Measurements from ENCODE around the gene PFDN6.

DNA sequence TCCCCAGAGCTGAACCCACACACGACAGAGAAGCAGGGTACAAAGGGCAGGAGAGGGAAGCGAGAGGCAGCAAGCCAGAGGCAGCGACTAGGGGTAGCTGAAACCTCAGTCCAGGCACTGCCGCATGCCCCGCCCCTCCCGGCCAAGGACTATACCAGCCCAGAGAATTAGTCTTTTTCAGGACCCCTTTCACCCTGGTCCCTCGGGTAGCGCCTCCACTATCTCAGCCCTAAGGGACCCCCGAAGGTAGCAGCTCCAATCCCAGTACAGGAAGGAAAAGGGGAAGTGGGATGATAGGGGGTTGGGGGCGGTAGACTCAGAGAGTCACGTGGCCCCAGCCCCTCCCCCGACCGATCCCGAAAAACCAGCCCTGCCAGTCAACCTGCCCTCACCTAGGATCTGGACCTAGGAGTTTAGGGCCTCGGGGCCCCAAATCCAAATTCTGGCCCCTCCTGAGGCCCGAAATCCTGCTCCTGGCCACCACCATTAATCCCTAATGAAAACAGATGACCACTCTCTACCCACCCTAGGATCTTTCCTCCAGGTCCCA is 8.1 kb downstream of the PFDN6 start:
- TF ChIP-seq CTCF (IDR thresholded peaks at IDR 0.05 in 2 of 3, conservative IDR thresholded peaks at IDR 0.05 in 1 of 3; ENCODE audit: borderline replicate concordance in 1 of 3, insufficient read depth in 1 of 3, low read depth in 2 of 3, low read length in 2 of 3) (no peak), EZH2phosphoT487 (IDR thresholded peaks at IDR 0.05; ENCODE audit: borderline replicate concordance) (no peak), RAD21 (IDR thresholded peaks at IDR 0.05; ENCODE audit: low read depth) (no peak)
